ENCODE measurements around the gene HOXB3. TPM values are rescaled to one million over a fixed set of nuclear protein-coding genes. Genes with fewer than 3 reads are reported as not detected.

HOXB3 gene
- total and polyA plus RNA-seq, 7 donors = 6.2 to 64.3 (median 25.3) TPM

GRCh38 chr17:48530208-48530886 is 59.7 kb downstream of the HOXB3 start:
- TF ChIP-seq EP300 (IDR thresholded peaks at IDR 0.05) (no peak), POLR2A (IDR thresholded peaks at IDR 0.05) (no peak), POLR2AphosphoS5 (IDR thresholded peaks at IDR 0.05) (no peak), CTCF (IDR thresholded peaks at IDR 0.05) (no peak)
- intact Hi-C loops (cut with DNase I) = no loop called here
- Histone ChIP-seq H3K4me1 (peaks cover 0 to 11% (median 9%) of the 10 kb centered on the region in 4 donors), H3K27ac (no peak overlapping the region), H3K9me3 (no peaks in the 10 kb centered on the region), H3K36me3 (no peaks in the 10 kb centered on the region), H3K27me3 (no peaks in the 10 kb centered on the region), H3K4me3 (no peak overlapping the region)
- 94 to 96% methylated on average over 37 of the region's 37 CpGs for WGBS, 2 donors
- DNase-seq = no peak

GRCh38 chr17:48529683-48530009 is 60.4 kb downstream of the HOXB3 start:
- intact Hi-C loops (cut with DNase I) = no loop called here
- no peak overlapping the region for H3K4me3 ChIP-seq
- no peak overlapping the region for H3K27ac ChIP-seq
- no peak for TF ChIP-seq POLR2A (IDR thresholded peaks at IDR 0.05)
- no peak for TF ChIP-seq EP300 (IDR thresholded peaks at IDR 0.05)
- no peak for TF ChIP-seq POLR2AphosphoS5 (IDR thresholded peaks at IDR 0.05)
- TF ChIP-seq CTCF (IDR thresholded peaks at IDR 0.05) = no peak
- no peaks in the 10 kb centered on the region for H3K27me3 ChIP-seq
- H3K4me1 ChIP-seq = peaks cover 0 to 11% (median 9%) of the 10 kb centered on the region in 4 donors
- no peaks in the 10 kb centered on the region for H3K9me3 ChIP-seq
- no peaks in the 10 kb centered on the region for H3K36me3 ChIP-seq
- WGBS, 2 donors = 90 to 93% methylated on average over 11 of the region's 11 CpGs
- DNase-seq = no peak

- Histone ChIP-seq H3K9me3 (no peaks in the 10 kb centered on the region), H3K36me3 (no peaks in the 10 kb centered on the region), H3K27me3 (no peaks in the 10 kb centered on the region), H3K4me3 (no peak overlapping the region), H3K27ac (no peak overlapping the region), H3K4me1 (peaks cover 0 to 11% (median 9%) of the 10 kb centered on the region in 4 donors)
- DNase-seq = no peak
- WGBS, 2 donors = 96 to 97% methylated on average over 11 of the region's 11 CpGs
- TF ChIP-seq POLR2A (IDR thresholded peaks at IDR 0.05) = no peak
- TF ChIP-seq POLR2AphosphoS5 (IDR thresholded peaks at IDR 0.05) = no peak
- no peak for TF ChIP-seq CTCF (IDR thresholded peaks at IDR 0.05)
- TF ChIP-seq EP300 (IDR thresholded peaks at IDR 0.05) = no peak
- intact Hi-C loops (cut with DNase I) = no loop called here
These were observed 60.9 kb downstream of the HOXB3 start for GRCh38 chr17:48528936-48529682.

DNA sequence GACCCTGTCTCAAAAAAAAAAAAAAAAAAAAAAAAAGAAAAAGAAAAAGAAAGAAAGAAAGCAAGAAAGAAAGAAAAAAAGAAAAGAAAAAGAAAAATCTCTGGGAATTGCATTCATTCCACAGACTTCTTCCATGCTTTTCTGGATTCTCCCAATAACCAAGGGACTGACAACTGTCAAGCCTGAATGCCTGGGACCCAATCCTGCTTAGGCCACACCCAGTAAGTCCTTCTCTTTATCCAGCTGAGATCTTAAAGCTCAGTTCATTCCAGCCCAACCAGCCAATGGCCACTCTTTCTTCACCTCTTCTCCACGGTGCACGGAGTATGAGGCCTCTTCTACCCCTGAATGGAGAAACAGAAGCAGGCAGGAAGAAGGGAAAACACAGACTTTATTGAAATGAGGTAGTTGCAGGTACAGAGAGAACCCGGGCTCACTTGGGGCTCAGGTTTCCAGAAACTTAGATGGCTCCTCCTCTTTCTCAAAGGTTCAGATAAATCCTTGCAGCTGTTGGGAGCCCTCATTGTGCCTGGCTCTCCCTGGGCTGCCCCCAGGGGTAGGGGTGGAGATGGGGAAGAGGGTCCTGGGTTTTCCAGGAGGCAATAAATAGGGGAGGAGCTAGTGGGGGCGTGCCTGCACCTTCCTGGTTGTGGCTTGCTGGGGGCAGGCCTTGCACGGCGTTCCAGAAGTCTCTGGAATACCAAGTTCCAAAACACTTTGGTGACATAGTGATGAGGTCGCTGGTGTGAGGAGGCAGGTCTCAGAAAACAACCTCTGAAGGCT is 61.7 kb downstream of the HOXB3 start:
- H3K4me1 ChIP-seq = peaks cover 0 to 17% (median 13%) of the 10 kb centered on the region in 4 donors
- WGBS, 2 donors = 57 to 75% methylated on average over 7 of the region's 7 CpGs
- TF ChIP-seq CTCF (IDR thresholded peaks at IDR 0.05) (no peak), POLR2A (IDR thresholded peaks at IDR 0.05) (no peak), EP300 (IDR thresholded peaks at IDR 0.05) (no peak)
- no peak overlapping the region for H3K4me3 ChIP-seq
- no peak overlapping the region for H3K27ac ChIP-seq
- no peak for DNase-seq
- no peaks in the 10 kb centered on the region for H3K27me3 ChIP-seq
- H3K36me3 ChIP-seq = no peaks in the 10 kb centered on the region
- H3K9me3 ChIP-seq = no peaks in the 10 kb centered on the region
- intact Hi-C loops (cut with DNase I) = no loop called here

Data from sigmoid colon (tissue), 7 donors.